Loucy (cell line): Measurements from ENCODE around the gene KRT34.
"Not testable (repeated sequence)": the region's sequence is repeated elsewhere in the genome, so short reads cannot be mapped to it uniquely, and the experiment has no call there.

Experiments used
- H2AFZ ChIP-seq: fragments of 200-600 bp; sonication (generic); 2 replicates; pipeline ENCODE4 v1.6.0; 2016; ENCODE audit warnings: antibody characterized with exemption, mild to moderate bottlenecking, low read length, moderate library complexity
- H3F3A ChIP-seq: fragments of 200-600 bp; 2 replicates; pipeline ENCODE4 v1.6.0; 2016; ENCODE audit warnings: antibody characterized with exemption, low read depth, mild to moderate bottlenecking
- H3K27me3 ChIP-seq: fragments of 200-600 bp; sonication (generic); 2 replicates; pipeline ENCODE4 v1.6.1; 2014; ENCODE audit warnings: low read length, mild to moderate bottlenecking; ENCODE audit not compliant: insufficient read depth, poor library complexity, severe bottlenecking
- H3K36me3 ChIP-seq: fragments of 200-600 bp; sonication (generic); 2 replicates; pipeline ENCODE4 v1.6.1; 2016; ENCODE audit warnings: low read length; ENCODE audit not compliant: insufficient read depth
- H3K4me1 ChIP-seq: fragments of 200-600 bp; sonication (generic); 2 replicates; pipeline ENCODE4 v1.5.1; 2014; ENCODE audit warnings: low read length, mild to moderate bottlenecking; ENCODE audit not compliant: insufficient read depth, poor library complexity, severe bottlenecking
- H3K4me2 ChIP-seq: fragments of 200-600 bp; sonication (generic); 2 replicates; pipeline ENCODE4 v1.6.0; 2014; ENCODE audit warnings: antibody characterized with exemption, low read length, low read depth, mild to moderate bottlenecking; ENCODE audit not compliant: poor library complexity, severe bottlenecking
- H3K4me3 ChIP-seq: fragments of 200-600 bp; sonication (generic); 2 replicates; pipeline ENCODE4 v1.5.1; 2014; ENCODE audit warnings: low read length, mild to moderate bottlenecking, mixed read lengths; ENCODE audit not compliant: poor library complexity, severe bottlenecking
- H3K79me2 ChIP-seq: fragments of 200-600 bp; sonication (generic); 2 replicates; pipeline ENCODE4 v1.6.1; 2014; ENCODE audit warnings: low read length; ENCODE audit not compliant: insufficient read depth
- H3K9ac ChIP-seq: fragments of 200-600 bp; sonication (generic); 2 replicates; pipeline ENCODE4 v1.6.0; 2014; ENCODE audit warnings: mild to moderate bottlenecking, low read depth, low read length, moderate library complexity; ENCODE audit not compliant: poor library complexity, severe bottlenecking
- H3K9me2 ChIP-seq: fragments of 200-600 bp; sonication (generic); replicated peaks from 2 replicates; pipeline ENCODE4 v1.6.1; 2016; ENCODE audit warnings: low read depth, low read length, mixed read lengths
- H3K9me3 ChIP-seq: fragments of 200-600 bp; sonication (generic); 2 replicates; pipeline ENCODE4 v1.6.1; 2014; ENCODE audit warnings: mild to moderate bottlenecking, antibody characterized with exemption, low read length, low read depth; ENCODE audit not compliant: insufficient read depth
- H4K20me1 ChIP-seq: fragments of 200-600 bp; sonication (generic); 2 replicates; pipeline ENCODE4 v1.6.0; 2014; ENCODE audit warnings: antibody characterized with exemption, low read length, mild to moderate bottlenecking; ENCODE audit not compliant: insufficient read depth, poor library complexity, severe bottlenecking
- EZH2phosphoT487 ChIP-seq: fragments of 200-600 bp; IDR thresholded peaks from 2 replicates; pipeline ENCODE4 v1.6.1; 2018; ENCODE audit warnings: antibody characterized with exemption, mild to moderate bottlenecking, moderate library complexity, borderline replicate concordance
- TF ChIP-seq, protein P1 (sequence below): fragments of 200-600 bp; sonication (generic); conservative IDR thresholded peaks from 2 replicates; pipeline ENCODE4 v1.5.1; 2014; ENCODE audit warnings: mild to moderate bottlenecking, antibody characterized with exemption, low read length

KRT34 gene

DNA sequence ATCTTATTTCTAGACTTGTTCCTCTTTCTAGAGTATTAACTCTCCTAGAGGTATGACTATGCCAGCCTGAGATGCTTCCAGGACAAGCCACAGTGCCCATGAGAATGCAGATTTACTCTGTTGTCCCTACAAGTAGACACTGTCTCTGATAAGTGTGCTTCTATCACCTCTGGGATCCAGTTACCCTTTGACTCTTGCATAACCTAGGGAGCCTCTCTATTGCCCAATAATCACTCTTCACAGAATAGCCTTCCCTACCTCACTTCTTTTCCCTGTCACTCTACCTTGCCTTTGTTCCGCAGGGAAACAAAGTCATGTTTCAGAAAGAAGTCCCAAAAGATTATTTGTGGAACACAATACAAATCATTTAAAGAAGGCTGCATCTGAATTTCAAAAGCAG is 1.6 kb upstream of the KRT34 start:
- no peaks in the 10 kb centered on the region for H3K9me2 ChIP-seq
- peaks cover 6% of the 10 kb centered on the region; the same call in 1 of the 2 replicates for H3K9me3 ChIP-seq
- no peak for TF ChIP-seq EZH2phosphoT487
- TF ChIP-seq, protein P1, sequence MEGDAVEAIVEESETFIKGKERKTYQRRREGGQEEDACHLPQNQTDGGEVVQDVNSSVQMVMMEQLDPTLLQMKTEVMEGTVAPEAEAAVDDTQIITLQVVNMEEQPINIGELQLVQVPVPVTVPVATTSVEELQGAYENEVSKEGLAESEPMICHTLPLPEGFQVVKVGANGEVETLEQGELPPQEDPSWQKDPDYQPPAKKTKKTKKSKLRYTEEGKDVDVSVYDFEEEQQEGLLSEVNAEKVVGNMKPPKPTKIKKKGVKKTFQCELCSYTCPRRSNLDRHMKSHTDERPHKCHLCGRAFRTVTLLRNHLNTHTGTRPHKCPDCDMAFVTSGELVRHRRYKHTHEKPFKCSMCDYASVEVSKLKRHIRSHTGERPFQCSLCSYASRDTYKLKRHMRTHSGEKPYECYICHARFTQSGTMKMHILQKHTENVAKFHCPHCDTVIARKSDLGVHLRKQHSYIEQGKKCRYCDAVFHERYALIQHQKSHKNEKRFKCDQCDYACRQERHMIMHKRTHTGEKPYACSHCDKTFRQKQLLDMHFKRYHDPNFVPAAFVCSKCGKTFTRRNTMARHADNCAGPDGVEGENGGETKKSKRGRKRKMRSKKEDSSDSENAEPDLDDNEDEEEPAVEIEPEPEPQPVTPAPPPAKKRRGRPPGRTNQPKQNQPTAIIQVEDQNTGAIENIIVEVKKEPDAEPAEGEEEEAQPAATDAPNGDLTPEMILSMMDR, result no peak
- H3K79me2 ChIP-seq, result no peaks in the 10 kb centered on the region
- H3K4me2 ChIP-seq, result no peak overlapping the region
- no peaks in the 10 kb centered on the region for H3K36me3 ChIP-seq
- H3K4me1 ChIP-seq, result no peaks in the 10 kb centered on the region
- H2AFZ ChIP-seq, result no peak overlapping the region
- no peak overlapping the region for H3K9ac ChIP-seq
- H3K4me3 ChIP-seq, result no peak overlapping the region
- no peaks in the 10 kb centered on the region for H3K27me3 ChIP-seq
- no peaks in the 10 kb centered on the region for H4K20me1 ChIP-seq
- no peaks in the 10 kb centered on the region for H3F3A ChIP-seq

DNA sequence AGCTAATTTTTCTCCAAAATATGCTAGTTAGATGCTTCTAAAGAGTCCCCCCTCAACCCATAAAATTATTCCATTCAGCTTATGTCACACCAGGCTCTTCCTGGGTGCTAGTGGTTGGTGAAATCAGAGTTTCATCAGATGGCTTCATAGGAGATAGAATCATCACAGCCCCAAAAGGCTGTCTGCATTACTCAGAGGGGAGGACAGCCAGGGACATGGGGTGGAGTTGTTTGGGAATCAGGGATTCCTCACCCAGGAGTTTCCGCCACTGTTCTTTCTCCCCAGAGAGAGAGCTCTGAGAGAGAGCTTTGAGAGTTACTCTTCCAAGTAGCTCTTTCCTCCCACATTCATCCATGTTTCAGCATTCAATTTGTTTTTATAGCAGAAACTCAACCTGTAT is 288 bp upstream of the KRT34 start:
- H3K9me3 ChIP-seq, result peaks cover 6% of the 10 kb centered on the region; the same call in 1 of the 2 replicates
- no peaks in the 10 kb centered on the region for H3K4me1 ChIP-seq
- no peaks in the 10 kb centered on the region for H3K79me2 ChIP-seq
- H3K4me3 ChIP-seq, result no peak overlapping the region
- H4K20me1 ChIP-seq, result no peaks in the 10 kb centered on the region
- H3K36me3 ChIP-seq, result no peaks in the 10 kb centered on the region
- no peaks in the 10 kb centered on the region for H3K27me3 ChIP-seq
- no peak for TF ChIP-seq EZH2phosphoT487
- no peak overlapping the region for H3K4me2 ChIP-seq
- no peaks in the 10 kb centered on the region for H3F3A ChIP-seq
- H3K9me2 ChIP-seq, result no peaks in the 10 kb centered on the region
- no peak overlapping the region for H2AFZ ChIP-seq
- H3K9ac ChIP-seq, result no peak overlapping the region

DNA sequence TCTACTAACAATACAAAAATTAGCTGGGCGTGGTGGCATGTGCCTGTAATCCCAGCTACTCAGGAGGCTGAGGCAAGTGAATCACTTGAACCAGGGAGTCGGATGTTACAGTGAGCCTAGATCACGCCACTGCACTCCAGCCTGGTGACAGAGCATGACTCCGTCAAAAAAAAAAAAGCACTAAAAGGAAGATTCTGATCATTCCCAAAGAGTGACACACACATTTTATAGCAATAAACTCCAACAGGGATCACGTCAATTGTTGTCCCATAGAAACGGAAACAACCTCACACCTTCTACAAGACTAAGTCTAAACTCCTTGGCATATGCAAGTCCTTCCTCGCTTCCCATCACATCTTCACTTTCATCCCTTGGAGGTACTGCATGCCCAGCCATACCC is 2.0 kb downstream of the KRT34 start:
- not testable (repeated sequence) for H3K4me1 ChIP-seq, H3K9me3 ChIP-seq, H2AFZ ChIP-seq, H3K79me2 ChIP-seq, H3K27me3 ChIP-seq, H3K4me3 ChIP-seq, H4K20me1 ChIP-seq, H3K4me2 ChIP-seq, H3K9ac ChIP-seq, H3F3A ChIP-seq, H3K36me3 ChIP-seq, H3K9me2 ChIP-seq

DNA sequence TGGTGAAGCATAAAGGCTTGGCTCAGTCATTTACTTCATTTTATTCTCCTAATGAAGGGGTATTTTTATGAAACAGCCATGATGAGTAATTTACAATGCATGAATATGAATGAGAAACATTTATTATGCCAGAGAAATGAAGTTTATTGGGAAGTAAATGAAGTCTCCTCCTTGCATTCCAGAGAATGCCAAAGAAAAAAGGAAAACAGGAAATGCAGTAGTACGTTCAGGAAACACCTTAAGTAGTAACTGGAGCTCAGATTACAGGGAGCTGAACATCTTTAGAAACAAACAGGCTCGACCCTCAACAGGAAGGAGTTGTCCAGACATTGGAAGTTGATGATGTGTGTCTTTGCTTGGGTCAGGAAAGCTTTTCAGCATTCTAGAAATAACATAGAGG is 4.6 kb downstream of the KRT34 start:
- Histone ChIP-seq H4K20me1 (no peaks in the 10 kb centered on the region), H3K4me2 (no peak overlapping the region), H3K79me2 (no peaks in the 10 kb centered on the region), H3K9me2 (no peaks in the 10 kb centered on the region), H3K9me3 (no peaks in the 10 kb centered on the region), H3K27me3 (no peaks in the 10 kb centered on the region), H2AFZ (no peak overlapping the region), H3K4me3 (no peak overlapping the region), H3F3A (no peaks in the 10 kb centered on the region), H3K4me1 (no peaks in the 10 kb centered on the region), H3K36me3 (no peaks in the 10 kb centered on the region), H3K9ac (no peak overlapping the region)
- TF ChIP-seq, protein P1, result no peak
- TF ChIP-seq EZH2phosphoT487, result no peak
